Measurements from ENCODE around the gene VPS13D.
"Not testable (repeated sequence)": the region's sequence is repeated elsewhere in the genome, so short reads cannot be mapped to it uniquely, and the experiment has no call there.

The VPS13D gene

DNA sequence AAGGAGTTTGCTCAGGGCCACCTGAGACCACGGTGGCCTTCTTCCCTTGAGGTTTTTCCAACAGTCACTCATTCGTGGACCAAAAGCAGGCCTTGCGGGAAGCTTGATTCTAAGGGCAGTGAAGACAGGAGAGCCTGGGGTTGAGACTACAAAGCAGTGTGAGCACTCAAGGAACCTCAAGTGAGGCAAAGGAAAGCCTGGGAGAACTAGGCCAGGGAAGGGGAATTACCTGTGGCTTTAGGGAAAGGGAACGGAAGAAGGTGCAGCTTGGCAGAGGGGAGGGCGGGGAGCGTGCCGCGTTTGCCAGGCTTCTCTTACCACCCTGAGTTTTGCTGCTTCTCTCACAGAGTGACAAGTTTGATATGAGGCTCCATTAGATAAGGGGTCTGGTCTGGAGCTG lies 273.9 kb downstream of the VPS13D start:
- DNase-seq: no peak

DNA sequence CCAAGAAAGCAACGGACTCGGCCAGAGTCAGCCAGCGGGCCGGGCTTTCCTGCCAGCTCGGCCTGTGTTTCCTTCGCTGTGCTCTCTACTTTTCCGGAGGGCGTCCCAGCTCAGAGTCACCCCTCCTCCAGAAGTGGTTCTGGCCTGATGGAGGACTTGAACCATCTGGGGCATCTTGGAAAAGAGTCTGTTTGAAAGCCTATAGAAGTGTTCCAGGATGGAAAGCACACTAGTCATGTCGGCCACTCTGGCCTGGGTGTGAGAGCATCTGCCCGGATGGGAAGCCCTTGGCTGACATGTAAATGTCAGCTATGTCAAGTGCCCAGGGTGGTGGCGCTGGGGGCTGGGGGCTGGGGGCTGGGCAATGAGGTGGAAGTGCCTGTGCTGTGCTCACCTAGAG lies 274.8 kb downstream of the VPS13D start:
- no peak for DNase-seq

DNA sequence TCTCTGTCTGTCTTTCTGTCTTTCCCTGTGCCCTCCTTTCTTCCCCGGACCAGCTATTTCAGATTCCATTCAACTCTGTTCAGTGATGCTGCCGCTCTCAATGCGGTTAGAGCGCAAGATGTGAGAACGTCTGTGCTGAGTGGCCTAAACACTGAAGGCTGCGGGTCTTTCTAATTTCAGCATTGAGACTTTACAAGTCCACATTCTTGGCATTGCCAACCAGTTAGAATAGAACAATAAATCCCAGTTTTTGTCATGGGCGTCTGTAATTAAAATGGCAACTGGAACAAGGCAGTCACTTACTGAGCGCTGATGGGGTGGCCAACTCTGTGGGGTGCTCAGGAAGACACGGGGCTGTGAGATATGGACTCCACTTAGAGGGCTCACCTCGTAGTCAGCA lies 275.4 kb downstream of the VPS13D start:
- no peak for DNase-seq

DNA sequence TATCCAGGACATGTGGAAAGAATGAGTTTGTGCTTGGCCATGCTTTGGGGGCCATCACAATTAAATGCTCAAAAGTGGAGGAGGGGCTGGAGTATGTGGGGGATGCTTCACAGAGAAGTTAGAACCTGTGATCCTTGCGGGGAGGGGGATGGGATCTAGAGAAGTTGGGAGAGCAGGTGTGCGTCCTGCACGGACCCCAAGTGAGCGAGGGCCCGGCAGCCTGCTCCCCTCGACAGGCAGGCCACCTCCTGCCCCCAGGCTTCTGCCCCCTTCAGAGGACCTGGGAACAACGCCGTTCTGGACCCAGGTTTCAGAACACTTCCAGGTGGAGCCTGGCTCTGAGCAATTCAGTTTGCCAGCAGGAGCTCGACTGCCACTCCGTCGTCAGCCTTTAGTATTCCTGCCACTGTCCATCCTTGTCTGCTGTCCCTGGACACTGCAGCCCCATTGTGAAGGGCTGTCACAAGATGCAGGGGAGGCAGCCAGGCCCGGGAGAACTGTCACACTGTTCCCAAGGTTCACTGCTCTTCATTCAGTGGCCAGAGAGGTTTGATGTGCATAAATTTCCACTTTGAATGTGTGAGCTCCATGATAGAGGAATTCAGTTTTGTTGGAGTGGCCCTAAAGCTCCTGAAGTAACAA lies 275.9 kb downstream of the VPS13D start:
- DNase-seq: peak in 1 of 2 donors; percentile 35

DNA sequence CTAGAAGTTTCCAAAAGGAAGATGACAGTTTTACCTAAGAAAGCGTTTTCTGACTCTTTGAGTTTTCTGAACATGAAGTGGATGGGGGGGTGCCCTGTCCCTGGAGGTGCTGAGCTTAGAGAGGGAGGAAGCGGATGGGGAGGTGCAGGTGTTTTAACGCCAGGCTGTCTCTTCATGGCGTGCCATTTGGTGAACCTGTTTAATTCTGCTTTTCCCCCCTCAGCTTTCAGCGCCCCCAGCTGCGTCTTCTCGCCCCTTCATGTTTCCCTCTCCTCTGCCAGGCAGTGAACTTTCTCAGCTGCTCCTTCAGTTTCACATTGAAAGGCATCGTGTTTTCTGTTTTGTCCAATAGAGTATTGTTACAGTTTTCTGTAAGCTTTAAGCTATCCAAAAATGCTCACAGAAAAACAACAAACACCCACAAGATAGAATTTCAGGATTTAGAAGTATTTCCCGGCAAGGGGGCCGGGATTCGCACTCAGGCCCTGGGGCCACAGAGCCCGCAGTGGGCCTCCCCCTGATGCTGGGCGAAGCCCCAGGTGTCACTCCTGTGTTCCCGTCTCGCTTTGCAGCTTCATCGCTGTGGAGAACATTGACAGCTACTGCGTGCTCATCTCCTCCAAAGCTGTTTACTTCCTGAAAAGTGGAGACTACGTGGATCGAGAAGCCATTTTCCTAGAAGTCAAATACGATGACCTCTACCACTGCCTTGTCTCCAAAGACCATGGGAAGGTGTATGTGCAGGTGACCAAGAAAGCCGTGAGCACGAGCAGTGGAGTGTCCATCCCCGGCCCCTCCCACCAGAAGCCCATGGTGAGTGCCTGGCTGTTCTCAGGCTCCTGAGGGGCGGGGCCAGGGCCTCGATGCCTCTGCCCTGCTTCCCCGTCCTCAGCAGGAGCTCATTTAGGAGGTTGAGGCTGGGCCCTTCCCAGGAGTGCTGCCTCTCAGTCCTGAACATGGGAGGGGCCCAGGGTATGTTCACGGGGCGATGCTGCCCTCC lies 276.8 kb downstream of the VPS13D start:
- no peak for DNase-seq

DNA sequence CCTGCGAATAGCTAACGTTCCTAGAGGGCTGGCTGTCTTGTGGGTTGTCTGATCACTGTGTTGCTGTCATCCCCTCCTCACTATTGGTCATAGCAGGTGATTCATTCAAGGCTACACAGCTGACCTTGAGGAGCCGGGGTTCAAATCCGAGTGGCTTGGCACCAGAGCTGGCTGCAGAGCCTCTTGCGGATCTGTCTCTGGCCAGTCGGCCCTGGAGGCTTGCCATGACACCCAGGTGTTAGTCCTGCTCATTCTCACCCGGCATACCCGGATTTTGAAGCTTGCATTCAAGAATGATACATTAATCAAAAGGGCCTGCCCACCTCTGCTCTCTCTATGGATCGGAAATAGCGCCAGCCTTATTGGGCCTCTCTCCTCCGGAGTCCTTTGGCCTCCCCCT lies 277.8 kb downstream of the VPS13D start:
- no peak for DNase-seq

DNA sequence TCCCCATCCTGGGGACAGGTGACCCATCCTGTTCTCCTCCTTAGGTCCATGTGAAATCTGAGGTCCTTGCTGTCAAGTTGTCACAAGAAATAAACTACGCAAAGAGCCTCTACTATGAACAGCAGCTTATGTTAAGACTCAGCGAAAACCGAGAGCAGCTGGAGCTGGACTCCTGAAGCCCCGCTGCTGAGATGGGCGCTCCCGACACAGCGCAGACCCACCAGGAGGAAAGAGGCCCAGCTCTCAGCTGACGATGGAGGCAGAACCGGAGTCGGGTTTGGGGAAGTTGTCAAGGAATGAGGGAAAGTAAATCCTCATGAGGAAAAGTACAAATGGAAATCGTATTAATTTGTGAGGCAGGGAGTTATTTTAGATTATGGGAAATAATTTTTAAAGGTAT lies 279.0 kb downstream of the VPS13D start:
- no peak for DNase-seq

DNA sequence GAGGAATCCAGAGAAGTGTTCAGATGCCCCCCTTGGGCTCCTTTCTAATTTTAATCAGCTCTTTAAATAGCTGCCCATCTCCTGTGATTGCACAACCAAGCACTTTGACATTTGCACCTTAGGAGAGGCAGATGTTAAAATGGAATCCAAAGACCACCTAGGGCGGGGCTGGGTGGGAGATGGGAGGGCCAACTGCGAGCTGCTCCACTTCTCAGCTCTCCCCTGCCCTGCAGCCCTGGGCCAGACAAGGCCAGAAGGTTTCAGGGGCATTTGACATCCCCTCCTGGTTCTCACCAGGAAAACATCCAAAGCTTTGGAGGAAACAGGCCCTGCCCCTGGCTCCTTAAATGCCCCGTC lies 281.3 kb downstream of the VPS13D start:
- no peak for DNase-seq

DNA sequence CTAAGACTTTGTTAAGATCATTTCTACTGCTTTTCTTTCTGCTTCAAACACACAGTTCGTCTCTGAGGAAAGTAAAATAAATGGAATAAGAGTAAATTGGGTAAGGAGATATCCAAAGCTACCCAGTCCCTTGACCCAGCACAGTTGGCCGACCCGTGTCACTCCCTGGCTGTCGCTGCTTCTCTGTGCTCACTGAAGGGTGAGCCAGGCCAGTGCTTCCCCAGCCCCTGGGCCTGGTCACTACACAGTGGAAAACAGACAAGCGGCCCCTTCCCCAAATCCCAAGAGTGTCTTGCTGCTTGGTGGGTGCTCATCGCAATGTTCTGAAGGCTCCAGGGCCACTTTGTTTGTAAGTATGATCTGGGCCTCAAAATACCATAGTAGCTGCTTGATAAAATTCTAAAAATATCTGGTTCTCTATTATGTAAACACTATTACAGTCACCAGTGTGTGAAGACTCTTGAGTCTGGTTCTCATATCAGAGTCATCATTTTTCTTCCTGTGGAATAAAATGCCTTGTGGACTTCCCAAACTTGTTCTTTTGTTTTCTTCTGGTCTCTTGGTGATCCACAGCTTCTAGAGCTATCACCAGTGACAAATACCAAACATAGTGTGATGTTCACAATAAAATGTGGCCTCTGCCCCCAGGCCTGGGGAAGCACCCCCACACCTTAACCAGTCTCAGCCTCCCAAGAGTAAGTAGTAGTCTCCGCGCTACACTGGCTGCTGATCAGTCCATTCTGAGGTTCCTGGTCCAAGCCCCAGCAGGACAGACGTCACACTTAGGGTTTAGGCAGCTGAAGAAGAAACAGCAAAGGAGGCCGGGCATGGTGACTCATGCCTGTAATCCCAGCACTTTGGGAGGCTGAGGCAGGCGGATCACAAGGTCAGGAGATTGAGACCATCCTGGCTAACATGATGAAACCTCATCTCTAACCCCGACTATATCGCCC lies 282.0 kb downstream of the VPS13D start:
- DNase-seq: no peak

DNA sequence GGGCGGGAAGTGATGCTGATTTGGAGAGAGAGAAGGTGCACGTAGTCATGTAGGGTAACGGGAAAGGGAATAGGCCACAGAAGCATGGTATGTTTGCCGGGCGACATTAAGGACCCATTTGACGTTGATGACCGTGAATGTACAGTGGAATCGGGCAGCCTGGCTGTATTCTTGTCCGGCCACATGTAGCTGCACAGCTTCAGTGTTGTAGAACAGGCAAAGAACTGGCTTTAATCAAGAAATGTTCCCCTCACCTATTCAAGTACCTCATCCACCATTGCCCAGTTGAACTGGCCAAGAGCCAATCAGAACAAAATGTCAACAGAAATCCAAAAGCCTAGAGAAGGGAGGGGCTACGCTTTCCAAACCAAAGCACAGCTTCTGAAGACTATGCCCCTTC lies 283.4 kb downstream of the VPS13D start:
- no peak for DNase-seq

DNA sequence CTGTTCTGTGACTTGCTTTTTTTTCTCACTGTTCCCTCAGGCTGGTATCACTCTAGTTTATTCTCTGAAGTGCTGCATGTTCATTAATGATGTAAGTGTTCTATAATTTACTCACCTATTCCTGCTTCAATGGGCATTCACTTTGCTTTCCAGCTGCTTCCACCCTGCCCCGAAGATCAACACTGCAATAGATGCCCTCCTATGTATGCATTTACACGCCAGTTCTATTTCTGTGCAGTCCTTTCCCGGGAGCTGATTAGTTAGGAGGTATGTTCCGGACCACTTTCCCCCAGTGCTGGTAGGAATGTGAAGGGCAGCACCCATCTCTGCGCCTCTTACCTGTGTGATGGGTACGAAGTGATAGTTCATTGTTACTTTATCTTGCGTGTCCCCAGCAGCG lies 284.8 kb downstream of the VPS13D start:
- DNase-seq: no peak

DNA sequence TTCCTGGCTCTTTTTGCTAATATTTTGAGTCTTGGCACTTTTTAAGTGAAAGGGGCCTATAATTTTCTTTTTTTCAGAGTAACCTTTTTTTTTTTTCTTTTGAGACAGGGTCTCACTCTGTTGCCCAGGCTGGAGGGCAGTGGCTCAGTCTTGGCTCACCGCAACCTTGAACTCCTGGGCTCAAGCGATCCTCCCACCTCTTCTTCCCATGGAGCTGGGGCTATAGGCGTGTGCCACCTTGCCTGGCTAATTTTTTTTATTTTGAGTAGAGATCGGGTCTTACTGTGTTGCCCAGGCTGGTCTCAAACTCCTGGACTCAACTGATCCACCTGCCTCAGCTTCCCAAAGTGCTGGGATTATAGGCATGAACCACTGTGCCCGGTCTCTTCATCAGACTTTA lies 285.4 kb downstream of the VPS13D start:
- DNase-seq: no peak

DNA sequence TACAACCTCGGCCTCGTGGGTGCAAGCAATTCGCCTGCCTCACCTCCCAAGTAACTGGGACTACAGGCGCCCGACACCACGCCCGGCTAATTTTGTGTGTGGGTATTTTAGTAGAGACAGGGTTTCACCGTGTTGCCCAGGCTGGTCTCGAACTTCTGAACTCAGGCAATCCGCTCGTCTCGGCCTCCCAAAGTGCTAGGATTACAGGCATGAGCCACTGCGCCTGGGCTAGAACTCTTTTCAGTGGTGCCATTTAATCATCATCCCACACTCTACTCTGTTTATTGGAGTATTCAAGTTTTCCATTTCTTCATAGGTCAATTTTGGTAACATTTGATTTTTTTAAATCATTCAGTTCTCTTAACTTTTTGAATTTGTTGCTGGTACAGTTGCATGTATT lies 286.9 kb downstream of the VPS13D start:
- DNase-seq: no peak

DNA sequence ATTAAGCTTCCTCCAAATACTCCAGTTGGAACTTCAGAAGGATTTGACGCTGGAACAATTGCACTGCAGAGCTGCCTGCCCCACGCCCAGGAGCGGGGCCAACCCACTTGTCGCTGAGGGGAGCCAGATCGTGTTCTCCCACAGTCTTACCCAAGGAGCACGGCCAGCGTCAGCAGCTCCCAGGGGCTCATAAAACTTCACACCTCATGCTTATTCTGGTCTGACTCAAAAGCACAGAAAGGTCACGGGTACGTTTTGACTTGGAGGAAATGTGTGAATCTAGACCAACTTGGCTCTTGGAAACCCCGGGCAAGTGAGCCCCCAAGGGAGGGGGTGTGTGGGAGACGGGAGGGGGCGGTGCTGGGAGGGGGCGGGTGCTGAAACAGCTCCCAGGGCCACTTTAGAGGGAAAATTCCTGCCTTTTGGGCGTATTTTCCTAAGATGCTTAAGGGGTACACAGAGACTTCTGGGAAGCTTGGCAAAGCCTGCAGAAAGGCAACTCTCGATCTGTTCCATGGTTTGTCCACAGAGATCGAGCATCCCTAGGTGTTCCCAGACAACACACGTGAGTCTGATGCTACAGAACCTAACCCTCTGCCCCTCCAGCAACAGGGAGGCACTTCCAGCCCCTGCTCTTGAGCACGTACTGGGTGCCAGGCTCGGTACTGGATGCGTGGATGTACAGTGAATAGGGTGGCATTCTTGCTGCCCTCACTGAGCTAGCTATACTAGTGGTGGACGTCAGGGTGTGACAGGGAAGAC lies 289.3 kb downstream of the VPS13D start:
- peak; percentile 21 to 36 for DNase-seq

DNA sequence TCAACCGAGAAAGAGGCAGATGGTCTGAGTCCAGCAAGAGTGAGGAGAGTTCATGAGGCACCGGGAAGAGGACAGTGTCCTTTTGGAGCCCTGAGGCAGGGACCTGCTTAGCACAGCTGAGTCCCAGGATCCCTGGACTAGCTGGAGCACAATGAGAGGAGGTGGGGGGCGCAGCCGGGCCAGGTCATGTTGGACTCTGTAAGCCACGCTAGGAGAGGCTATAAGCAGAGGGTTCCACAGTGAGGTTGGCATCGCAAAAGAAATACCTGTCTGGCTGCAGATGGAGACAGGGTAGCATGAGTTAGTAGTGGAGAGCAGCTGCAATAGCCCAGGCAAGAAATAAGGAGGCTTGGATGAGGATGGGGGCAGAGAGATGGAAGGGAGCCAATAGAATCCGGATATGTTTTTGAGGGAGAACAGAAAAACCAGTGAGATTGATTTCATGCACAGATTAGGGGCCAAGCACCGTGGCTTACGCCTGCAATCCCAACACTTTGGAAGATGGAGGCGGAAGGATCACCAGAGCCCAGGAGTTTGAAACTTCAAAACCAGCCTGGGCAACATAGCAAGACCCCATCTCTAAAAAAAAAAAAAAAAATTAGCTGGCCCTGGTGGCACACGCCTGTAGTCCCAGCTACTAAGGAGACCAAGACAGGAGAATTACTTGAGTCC lies 290.0 kb downstream of the VPS13D start:
- no peak for DNase-seq

DNA sequence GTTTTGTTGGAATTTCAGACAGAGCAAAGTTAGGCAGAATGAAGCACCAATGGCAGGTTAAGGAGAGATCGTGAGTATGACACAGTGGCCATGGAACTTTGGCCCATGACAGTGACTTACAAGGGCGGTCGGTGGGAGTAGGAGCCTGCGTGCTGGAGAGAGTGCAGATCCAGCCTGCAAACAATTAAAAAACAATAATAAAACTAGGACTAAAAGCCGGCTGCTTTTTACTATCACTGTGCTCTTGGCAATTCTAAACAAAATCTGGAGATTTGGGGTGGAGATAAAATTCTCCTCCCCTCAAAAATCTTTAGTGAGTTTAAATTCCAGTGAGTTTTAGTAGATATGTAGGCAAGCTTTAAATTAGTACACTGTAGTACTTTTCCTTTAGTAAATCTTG lies 291.3 kb downstream of the VPS13D start:
- no peak for DNase-seq

DNA sequence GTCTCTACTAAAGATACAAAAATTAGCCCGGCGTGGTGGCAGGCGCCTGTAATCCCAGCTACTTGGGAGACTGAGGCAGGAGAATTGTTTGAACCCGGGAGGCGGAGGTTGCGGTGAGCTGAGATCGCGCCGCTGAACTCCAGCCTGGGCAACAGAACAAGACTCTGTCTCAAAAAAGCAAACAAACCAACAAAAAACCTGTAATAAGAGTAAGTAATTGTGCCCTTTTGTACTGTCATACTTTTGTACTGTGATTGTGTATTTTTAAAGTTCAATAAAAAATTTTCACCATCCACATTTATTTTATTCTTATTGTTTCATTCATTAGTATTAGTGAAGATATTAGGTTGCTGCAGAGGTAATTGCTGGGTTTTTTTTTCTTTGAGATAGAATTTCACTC lies 292.9 kb downstream of the VPS13D start:
- not testable (repeated sequence) for DNase-seq

DNA sequence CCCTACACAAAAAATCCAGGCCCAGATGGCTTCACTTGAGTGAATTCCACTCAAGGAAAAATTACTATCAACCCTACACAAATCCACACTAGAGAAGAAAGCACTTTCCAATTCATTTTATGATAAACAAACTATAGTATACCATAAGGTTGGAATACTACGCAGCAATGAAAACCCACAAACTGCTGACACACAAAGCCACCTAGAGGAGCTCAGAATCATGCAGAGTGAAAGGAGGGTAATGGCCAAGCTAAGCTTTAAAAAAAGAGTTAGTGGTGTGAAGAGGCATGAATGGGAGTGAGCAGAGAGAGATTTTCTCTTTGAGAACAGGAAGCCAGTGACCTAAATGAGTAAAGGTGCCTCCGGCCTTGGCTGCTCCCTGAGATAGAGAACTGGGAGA lies 294.4 kb downstream of the VPS13D start:
- DNase-seq: no peak

DNA sequence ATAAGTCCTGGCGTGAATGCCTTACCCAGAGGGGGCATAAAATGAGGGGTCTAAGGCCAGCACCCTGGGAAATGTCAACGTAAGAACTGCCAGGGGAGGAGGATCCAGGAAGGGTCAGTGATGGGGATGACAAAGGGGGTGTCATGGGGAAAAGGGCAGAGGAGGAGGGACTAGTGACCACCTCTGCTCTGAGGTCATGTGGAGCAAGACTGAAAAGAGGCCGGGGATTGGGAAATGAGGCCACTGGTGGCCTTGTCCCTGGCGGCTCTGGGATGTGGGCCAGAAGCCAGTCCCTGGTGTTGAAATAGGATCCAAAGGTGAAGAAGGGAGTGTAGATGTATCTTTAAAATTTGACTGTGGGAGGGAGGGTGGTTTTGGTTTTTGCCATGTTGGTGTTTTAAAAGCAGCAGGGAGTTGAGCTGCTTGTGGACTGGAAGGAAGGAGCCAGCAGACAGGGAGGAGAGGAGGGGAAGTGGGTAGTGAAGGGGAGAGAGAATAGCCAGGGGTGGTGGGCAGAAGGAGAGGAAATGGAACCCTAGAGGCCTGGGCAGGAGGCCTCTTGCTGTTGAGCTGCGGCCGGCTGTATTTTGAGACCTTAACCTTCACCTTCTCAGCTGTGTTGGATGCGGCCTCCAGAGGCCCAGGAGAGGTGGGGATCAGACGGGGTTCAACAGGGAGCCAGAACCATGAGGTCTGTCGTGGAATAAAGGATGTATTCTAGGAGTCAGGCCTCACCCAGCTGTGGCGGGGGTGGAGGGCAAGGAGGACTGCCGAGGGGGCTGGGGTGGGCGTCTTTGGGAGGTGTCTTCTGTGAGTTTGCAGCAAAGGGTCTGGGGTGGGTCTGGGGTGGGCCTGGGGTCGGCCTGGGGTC lies 295.7 kb downstream of the VPS13D start:
- DNase-seq: no peak

DNA sequence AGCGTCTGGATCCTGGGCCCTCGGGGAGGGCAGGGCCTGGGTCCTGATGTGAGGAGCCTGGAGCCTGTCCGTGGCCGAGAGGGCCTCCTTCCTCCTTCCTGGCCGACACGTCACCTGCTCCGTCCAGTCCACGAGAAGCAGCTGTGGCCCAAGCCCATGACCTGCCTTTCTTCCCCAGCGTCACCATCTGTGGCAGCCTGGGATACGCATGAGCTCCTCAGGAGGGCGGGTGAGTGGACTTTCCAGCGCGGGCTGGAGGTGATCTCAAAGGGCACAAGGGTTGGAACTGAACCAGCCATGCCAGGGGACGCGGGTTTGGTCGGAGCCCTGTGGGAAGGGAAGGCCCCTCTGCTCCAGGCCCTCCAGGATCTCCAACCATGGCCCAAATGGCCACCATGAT lies 297.7 kb downstream of the VPS13D start:
- DNase-seq: no peak
